Activated CD4-positive, alpha-beta T cell treated with anti-CD3 and anti-CD28 coated beads, Interleukin-2, amount 10 ng/mL, durations not matched to agents 24 days and 14 days (primary cell): ENCODE measurements around the gene GRIK5. TPM values are rescaled to one million over a fixed set of nuclear protein-coding genes. Genes with fewer than 3 reads are reported as not detected.

Source experiments
- DNase-seq: peaks from one replicate; pipeline ENCODE4 v3.0.0; 2022
- H3K27ac Mint-ChIP-seq: one replicate; pipeline ENCODE4 v1.8.0; 2022; ENCODE audit warnings: mild to moderate bottlenecking, mixed read lengths
- H3K27me3 Mint-ChIP-seq: one replicate; pipeline ENCODE4 v1.8.0; 2022; ENCODE audit warnings: mixed read lengths
- H3K36me3 Mint-ChIP-seq: one replicate; pipeline ENCODE4 v1.8.0; 2022; ENCODE audit warnings: low read depth, mild to moderate bottlenecking, mixed read lengths
- H3K4me1 Mint-ChIP-seq: one replicate; pipeline ENCODE4 v1.8.0; 2021; ENCODE audit warnings: mixed read lengths
- H3K4me3 Mint-ChIP-seq: one replicate; pipeline ENCODE4 v1.8.0; 2022; ENCODE audit warnings: mild to moderate bottlenecking, moderate library complexity, mixed read lengths
- H3K9me3 Mint-ChIP-seq: one replicate; pipeline ENCODE4 v1.8.0; 2021; ENCODE audit warnings: mixed read lengths
- intact Hi-C: fragments of 100-400 bp; cut with micrococcal nuclease; formaldehyde crosslinking; loops from one replicate; pipeline ENCODE4 v1.15.1; 2023
- total RNA-seq: library from RNA; stranded (reverse); gene quantifications from 2 replicates; pipeline ENCODE4 v1.2.3, GENCODE V29; 2022

Gene GRIK5
- total RNA-seq, 1 donor from 2014 or later: 4.9 TPM

GRCh38 chr19:41957161-41957837 lies 112.7 kb downstream of the GRIK5 start:
- H3K4me3 Mint-ChIP-seq: peak overlapping the region; percentile 89
- H3K27me3 Mint-ChIP-seq: no peaks in the 10 kb centered on the region
- no peaks in the 10 kb centered on the region for H3K9me3 Mint-ChIP-seq
- peaks cover 14% of the 10 kb centered on the region for H3K4me1 Mint-ChIP-seq
- DNase-seq: no peak
- H3K36me3 Mint-ChIP-seq: no peaks in the 10 kb centered on the region
- H3K27ac Mint-ChIP-seq: peak overlapping the region; percentile 74
- intact Hi-C loops: no loop called here

GRCh38 chr19:41956621-41957020 lies 113.4 kb downstream of the GRIK5 start:
- Mint-ChIP-seq H3K27ac (no peak overlapping the region), H3K27me3 (no peaks in the 10 kb centered on the region), H3K4me1 (peaks cover 16% of the 10 kb centered on the region), H3K9me3 (no peaks in the 10 kb centered on the region), H3K36me3 (no peaks in the 10 kb centered on the region), H3K4me3 (no peak overlapping the region)
- no peak for DNase-seq
- intact Hi-C loops: no loop called here

DNA sequence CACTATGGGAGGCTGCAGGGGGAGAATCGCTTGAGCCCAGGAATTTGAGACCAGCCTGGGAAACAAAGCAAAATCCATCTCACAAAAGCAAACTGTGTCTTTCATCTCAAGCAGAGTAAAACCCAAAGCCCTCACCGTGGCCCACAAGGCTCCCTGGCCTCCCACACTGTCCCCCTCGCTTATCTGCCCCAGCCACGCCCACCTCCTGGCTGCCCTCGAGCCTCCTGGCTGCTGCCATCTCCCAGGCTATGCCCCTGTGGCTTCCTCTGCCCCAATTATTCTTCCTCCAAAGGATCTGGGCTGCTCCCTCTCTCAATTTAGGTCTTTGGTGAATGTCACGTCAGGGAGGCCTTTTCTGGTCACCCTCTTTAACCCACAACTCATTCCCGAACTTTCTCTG lies 114.5 kb downstream of the GRIK5 start:
- intact Hi-C loops: no loop called here
- Mint-ChIP-seq H3K9me3 (no peaks in the 10 kb centered on the region), H3K27ac (peak overlapping the region; percentile 28), H3K4me3 (no peak overlapping the region), H3K4me1 (peaks cover 20% of the 10 kb centered on the region), H3K27me3 (no peaks in the 10 kb centered on the region), H3K36me3 (no peaks in the 10 kb centered on the region)
- DNase-seq: no peak

DNA sequence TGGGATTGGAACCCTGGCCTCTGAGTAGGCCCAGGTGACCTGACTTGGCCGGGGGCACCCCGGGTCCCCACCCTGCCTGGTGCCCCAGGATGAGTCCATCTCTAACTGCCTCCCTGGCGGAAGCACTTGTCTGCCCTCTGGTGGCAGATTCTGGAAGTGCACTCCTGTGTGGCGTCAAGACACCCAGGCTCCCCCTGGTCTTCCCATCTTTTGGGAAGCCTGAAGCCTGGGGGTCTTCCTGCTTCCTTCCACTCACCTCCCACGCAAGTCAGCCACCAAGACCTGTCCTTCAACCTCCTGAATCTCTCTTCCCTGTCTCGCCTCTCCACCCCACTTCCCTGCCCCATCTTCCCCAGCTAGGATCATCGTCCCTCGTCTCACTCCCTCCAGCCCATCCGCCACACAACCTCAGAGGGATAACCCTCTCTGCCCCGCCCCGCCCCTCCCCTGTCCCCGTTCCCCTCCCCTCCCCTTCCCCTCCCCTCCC lies 118.3 kb downstream of the GRIK5 start:
- H3K4me1 Mint-ChIP-seq: peaks cover 21% of the 10 kb centered on the region
- H3K27me3 Mint-ChIP-seq: no peaks in the 10 kb centered on the region
- peaks cover 2% of the 10 kb centered on the region for H3K36me3 Mint-ChIP-seq
- H3K9me3 Mint-ChIP-seq: no peaks in the 10 kb centered on the region
- peak overlapping the region; percentile 78 for H3K27ac Mint-ChIP-seq
- peak overlapping the region; percentile 49 for H3K4me3 Mint-ChIP-seq
- intact Hi-C loops: loop anchor here (1.0 kb wide), 1 partner anchor 78 kb away; no protein-coding TSS in a partner anchor
- peak; percentile 96 for DNase-seq

Other genes with a start within 250 kb of the GRIK5 start
- not detected in 2 replicates for gene LYPD4, start 225.5 kb downstream of the GRIK5 start, total RNA-seq
- gene DMRTC2, start 225.2 kb downstream of the GRIK5 start, total RNA-seq: not detected in 2 replicates
- gene RPS19, start 210.0 kb downstream of the GRIK5 start, total RNA-seq: 2,909 and 2,931 TPM in 2 replicates
- gene CD79A, start 192.9 kb downstream of the GRIK5 start, total RNA-seq: 2.6 and 2.7 TPM in 2 replicates
- 365 and 378 TPM in 2 replicates for gene ARHGEF1, start 187.0 kb downstream of the GRIK5 start, total RNA-seq
- gene ERFL, start 141.8 kb downstream of the GRIK5 start, total RNA-seq: 3.1 and 4.2 TPM in 2 replicates
- 37.2 and 41.5 TPM in 2 replicates for gene RABAC1, start 110.9 kb downstream of the GRIK5 start, total RNA-seq
- 0.68 and 1.2 TPM in 2 replicates for gene ATP1A3, start 76.0 kb downstream of the GRIK5 start, total RNA-seq
- 16.7 and 18.5 TPM in 2 replicates for gene ZNF574, start 6.0 kb upstream of the GRIK5 start, total RNA-seq
- gene POU2F2, start 62.2 kb upstream of the GRIK5 start, total RNA-seq: 71.5 and 72.0 TPM in 2 replicates
- 28.7 and 34.8 TPM in 2 replicates for gene DEDD2, start 147.5 kb upstream of the GRIK5 start, total RNA-seq
- 19.0 and 20.1 TPM in 2 replicates for gene ZNF526, start 150.1 kb upstream of the GRIK5 start, total RNA-seq
- 50.7 and 52.6 TPM in 2 replicates for gene GSK3A, start 172.4 kb upstream of the GRIK5 start, total RNA-seq
- 71.6 and 82.3 TPM in 2 replicates for gene ERF, start 184.9 kb upstream of the GRIK5 start, total RNA-seq
- 61.2 and 65.6 TPM in 2 replicates for gene CIC, start 199.0 kb upstream of the GRIK5 start, total RNA-seq
- 1.3 and 1.6 TPM in 2 replicates for gene PRR19, start 231.9 kb upstream of the GRIK5 start, total RNA-seq
- 49.1 and 50.4 TPM in 2 replicates for gene PAFAH1B3, start 232.4 kb upstream of the GRIK5 start, total RNA-seq
- 0.78 and 0.82 TPM in 2 replicates for gene TMEM145, start 243.1 kb upstream of the GRIK5 start, total RNA-seq